ENCODE results near the gene NDST3. TPM values are rescaled to one million over a fixed set of nuclear protein-coding genes. Genes with fewer than 3 reads are reported as not detected.

Gene NDST3
- total and polyA plus RNA-seq, 8 donors = 0.02 TPM; not detected in 7

DNA sequence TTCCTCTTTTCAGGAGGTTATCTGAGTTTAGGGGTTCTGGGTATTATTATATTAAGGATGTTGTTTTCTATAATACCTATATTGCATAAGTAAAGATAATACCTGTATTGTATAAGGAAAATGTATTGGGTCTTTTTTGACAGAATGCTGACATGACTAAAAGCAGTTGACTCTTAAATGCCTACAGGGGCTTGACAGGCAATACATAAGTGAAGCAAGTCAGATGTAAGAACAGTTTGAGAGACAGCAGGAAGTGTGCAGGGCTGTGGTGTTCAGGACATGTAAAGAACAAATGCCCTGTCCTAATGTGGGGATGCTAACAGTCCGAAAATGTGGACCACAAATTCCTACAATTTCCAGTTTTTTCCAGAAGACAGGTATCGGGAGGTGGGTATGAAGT lies 30.2 kb upstream of the NDST3 start:
- no peaks in the 10 kb centered on the region for H3K27me3 ChIP-seq
- H3K4me1 ChIP-seq = no peaks in the 10 kb centered on the region
- intact Hi-C loops (cut with DNase I) = no loop called here
- no peaks in the 10 kb centered on the region for H3K9me3 ChIP-seq
- TF ChIP-seq, protein P1, sequence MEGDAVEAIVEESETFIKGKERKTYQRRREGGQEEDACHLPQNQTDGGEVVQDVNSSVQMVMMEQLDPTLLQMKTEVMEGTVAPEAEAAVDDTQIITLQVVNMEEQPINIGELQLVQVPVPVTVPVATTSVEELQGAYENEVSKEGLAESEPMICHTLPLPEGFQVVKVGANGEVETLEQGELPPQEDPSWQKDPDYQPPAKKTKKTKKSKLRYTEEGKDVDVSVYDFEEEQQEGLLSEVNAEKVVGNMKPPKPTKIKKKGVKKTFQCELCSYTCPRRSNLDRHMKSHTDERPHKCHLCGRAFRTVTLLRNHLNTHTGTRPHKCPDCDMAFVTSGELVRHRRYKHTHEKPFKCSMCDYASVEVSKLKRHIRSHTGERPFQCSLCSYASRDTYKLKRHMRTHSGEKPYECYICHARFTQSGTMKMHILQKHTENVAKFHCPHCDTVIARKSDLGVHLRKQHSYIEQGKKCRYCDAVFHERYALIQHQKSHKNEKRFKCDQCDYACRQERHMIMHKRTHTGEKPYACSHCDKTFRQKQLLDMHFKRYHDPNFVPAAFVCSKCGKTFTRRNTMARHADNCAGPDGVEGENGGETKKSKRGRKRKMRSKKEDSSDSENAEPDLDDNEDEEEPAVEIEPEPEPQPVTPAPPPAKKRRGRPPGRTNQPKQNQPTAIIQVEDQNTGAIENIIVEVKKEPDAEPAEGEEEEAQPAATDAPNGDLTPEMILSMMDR (IDR thresholded peaks at IDR 0.05) = no peak
- ATAC-seq (no peak), DNase-seq (no peak), FAIRE-seq (no peak)
- WGBS, 2 donors = 57 to 81% methylated on average over 2 of the region's 2 CpGs
- H3K4me3 ChIP-seq = no peak overlapping the region
- no peak overlapping the region for H3K27ac ChIP-seq
- no peaks in the 10 kb centered on the region for H3K36me3 ChIP-seq

DNA sequence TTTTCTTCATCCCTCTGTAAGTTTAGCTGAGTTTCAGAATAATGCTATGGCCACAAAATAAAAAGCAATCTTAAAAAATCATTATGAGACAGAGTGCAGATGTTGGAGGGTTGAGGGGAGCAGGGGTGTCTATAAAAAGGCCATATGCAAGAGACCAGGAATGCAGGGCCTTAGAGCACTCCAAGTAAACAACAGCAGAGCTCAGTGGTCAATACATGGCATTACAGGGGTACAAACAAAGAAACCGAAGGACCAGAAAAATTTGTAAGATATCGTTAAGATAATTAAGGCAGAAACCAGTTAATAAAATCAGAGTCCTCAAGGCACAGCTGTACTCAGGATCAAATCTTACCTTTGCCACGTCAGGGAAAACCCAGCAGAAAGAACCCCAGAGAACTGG lies 28.4 kb upstream of the NDST3 start:
- Histone ChIP-seq H3K27ac (no peak overlapping the region), H3K36me3 (no peaks in the 10 kb centered on the region), H3K9me3 (no peaks in the 10 kb centered on the region), H3K27me3 (no peaks in the 10 kb centered on the region), H3K4me3 (no peak overlapping the region), H3K4me1 (no peaks in the 10 kb centered on the region)
- no peak for ATAC-seq
- intact Hi-C loops (cut with DNase I) = no loop called here
- no peak for FAIRE-seq
- TF ChIP-seq, protein P1 (IDR thresholded peaks at IDR 0.05) = no peak
- no peak for DNase-seq
- WGBS, 2 donors = 67 to 71% methylated on average over 3 of the region's 3 CpGs

DNA sequence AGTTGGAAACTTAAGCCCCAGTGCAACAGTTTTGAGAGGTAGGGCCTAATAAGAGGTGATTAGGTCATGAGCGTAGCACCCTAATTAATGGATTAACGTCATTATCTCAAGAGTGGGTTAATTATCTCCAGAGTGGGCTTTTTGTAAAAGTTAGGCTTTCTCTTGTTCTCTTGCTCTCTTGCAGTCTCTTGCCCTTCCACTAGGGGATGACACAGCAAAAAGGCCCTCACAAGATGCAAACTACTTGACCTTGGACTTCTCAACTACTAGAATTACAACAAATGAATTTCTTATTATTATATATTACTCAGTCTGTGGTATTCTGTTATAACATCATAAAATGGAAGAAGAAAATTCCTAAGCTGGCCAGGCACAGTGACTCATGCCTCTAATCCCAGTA lies 22.1 kb upstream of the NDST3 start:
- FAIRE-seq = no peak
- TF ChIP-seq, protein P1 (IDR thresholded peaks at IDR 0.05) = no peak

DNA sequence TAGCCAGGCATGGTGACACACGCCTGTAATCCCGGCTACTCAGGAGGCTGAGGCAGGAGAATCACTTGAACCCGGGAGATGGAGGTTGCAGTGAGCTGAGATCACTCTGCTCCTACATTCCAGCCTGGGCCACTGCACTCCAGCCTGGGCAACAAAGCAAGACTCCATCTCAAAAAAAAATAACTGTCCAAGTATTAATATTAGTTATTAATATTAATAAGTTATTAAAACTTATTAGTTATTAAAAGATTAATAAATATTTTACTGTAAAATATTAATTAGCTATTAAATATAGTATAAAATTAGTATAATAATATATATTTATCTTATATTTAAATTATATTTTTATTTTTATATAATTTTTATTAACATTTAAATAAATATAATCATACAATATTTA lies 19.5 kb upstream of the NDST3 start:
- no peaks in the 10 kb centered on the region for H3K36me3 ChIP-seq
- H3K4me3 ChIP-seq = no peak overlapping the region
- no peak for DNase-seq
- TF ChIP-seq, protein P1 (IDR thresholded peaks at IDR 0.05) = no peak
- H3K4me1 ChIP-seq = no peaks in the 10 kb centered on the region
- no peaks in the 10 kb centered on the region for H3K27me3 ChIP-seq
- FAIRE-seq = peak; percentile 99
- intact Hi-C loops (cut with DNase I) = no loop called here
- no peak overlapping the region for H3K27ac ChIP-seq
- no peak for ATAC-seq
- WGBS, 2 donors = 66 to 67% methylated on average over 3 of the region's 3 CpGs
- H3K9me3 ChIP-seq = no peaks in the 10 kb centered on the region

More for the DNA sequence above, 22.1 kb upstream of the NDST3 start:
- Histone ChIP-seq H3K36me3 (no peaks in the 10 kb centered on the region), H3K4me1 (no peaks in the 10 kb centered on the region), H3K4me3 (no peak overlapping the region), H3K9me3 (no peaks in the 10 kb centered on the region), H3K27me3 (no peaks in the 10 kb centered on the region), H3K27ac (no peak overlapping the region)
- 61 to 74% methylated on average over 2 of the region's 2 CpGs for WGBS, 2 donors
- intact Hi-C loops (cut with DNase I) = no loop called here
- ATAC-seq (no peak), DNase-seq (no peak)

DNA sequence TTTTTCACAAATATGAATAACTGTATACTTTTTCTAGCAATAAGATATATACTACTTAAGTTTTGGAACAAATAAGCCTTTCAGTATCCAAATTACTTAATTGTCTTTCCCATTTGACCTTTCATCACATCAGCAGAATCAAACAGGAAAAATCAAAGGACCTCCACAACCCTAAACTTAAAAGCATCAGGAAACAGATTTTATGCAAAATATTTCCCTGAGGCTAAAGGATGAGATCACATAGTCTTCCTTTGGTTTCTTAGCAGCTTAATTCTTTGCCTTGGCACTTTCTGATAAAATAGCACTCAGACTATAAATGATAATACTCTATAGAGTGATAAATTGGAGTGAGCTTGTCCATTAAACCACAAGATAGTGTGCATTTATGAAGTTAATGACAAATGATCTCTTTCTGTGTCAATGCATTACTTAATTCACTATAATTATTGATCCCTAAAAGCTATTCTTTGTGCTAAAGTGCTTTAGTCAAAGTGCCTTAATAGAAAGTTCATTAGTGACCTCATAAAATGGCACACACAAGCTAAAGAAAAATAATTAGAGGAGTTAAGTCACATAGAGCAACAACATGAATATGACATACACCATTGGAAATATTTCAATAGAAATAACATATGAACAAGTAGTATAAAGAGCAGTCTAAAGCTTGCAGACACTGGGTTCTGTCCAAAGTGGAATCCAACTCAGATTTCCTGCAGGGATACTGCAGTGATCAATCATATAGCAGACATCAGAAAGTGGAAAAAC lies 15.7 kb upstream of the NDST3 start:
- no peak overlapping the region for H3K4me3 ChIP-seq
- ATAC-seq (no peak), DNase-seq (no peak), FAIRE-seq (no peak)
- H3K9me3 ChIP-seq = no peaks in the 10 kb centered on the region
- H3K27me3 ChIP-seq = no peaks in the 10 kb centered on the region
- H3K4me1 ChIP-seq = no peaks in the 10 kb centered on the region
- no peaks in the 10 kb centered on the region for H3K36me3 ChIP-seq
- H3K27ac ChIP-seq = no peak overlapping the region
- intact Hi-C loops (cut with DNase I) = no loop called here
- TF ChIP-seq, protein P1 (IDR thresholded peaks at IDR 0.05) = no peak
